PC-3 (cell line): ENCODE measurements around the gene EBF4.

Experiments used
- EZH2 ChIP-seq: fragments of 300-600 bp; sonication (generic); IDR thresholded peaks from one replicate; pipeline ENCODE4 v1.6.1; 2017; ENCODE audit warnings: antibody characterized with exemption, mild to moderate bottlenecking, low read length; ENCODE audit not compliant: unreplicated experiment
- EZH2phosphoT487 ChIP-seq: fragments of 300-600 bp; sonication (generic); IDR thresholded peaks from 2 replicates; pipeline ENCODE4 v1.6.1; 2018; ENCODE audit warnings: mild to moderate bottlenecking, antibody characterized with exemption, low read length, borderline replicate concordance
- TF ChIP-seq, protein P1 (sequence below): fragments of 300-600 bp; sonication (generic); conservative IDR thresholded peaks from 2 replicates; pipeline ENCODE4 v1.5.1; 2017; ENCODE audit warnings: antibody characterized with exemption, low read depth, mild to moderate bottlenecking, low read length

DNA sequence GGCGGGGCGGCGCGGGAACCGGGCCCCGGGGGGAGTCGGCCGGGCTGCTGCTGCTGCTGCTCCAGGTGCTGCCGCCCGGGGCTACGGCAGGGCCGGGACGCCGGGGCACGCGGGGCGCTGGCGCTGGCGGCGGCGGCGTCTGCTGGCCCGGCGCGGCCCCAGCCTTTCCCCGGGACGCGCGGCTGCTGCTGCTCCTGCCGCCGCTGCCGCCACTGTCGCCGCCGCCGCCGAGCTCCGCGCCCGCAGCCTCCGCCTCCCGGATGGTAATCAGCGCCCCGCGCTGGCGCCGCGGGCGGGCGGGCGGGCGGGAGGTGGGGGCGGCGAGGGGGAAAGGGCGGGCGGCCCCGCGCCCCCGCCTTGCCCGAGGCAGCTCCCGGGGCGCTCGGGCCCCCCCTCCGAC lies 306 bp downstream of the EBF4 start:
- TF ChIP-seq EZH2 (no peak), EZH2phosphoT487 (no peak)
- TF ChIP-seq, protein P1, sequence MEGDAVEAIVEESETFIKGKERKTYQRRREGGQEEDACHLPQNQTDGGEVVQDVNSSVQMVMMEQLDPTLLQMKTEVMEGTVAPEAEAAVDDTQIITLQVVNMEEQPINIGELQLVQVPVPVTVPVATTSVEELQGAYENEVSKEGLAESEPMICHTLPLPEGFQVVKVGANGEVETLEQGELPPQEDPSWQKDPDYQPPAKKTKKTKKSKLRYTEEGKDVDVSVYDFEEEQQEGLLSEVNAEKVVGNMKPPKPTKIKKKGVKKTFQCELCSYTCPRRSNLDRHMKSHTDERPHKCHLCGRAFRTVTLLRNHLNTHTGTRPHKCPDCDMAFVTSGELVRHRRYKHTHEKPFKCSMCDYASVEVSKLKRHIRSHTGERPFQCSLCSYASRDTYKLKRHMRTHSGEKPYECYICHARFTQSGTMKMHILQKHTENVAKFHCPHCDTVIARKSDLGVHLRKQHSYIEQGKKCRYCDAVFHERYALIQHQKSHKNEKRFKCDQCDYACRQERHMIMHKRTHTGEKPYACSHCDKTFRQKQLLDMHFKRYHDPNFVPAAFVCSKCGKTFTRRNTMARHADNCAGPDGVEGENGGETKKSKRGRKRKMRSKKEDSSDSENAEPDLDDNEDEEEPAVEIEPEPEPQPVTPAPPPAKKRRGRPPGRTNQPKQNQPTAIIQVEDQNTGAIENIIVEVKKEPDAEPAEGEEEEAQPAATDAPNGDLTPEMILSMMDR, result no peak
